Measurements from ENCODE around the gene RBMXL2.
A peak's percentile ranks its signal among the peaks of the same experiment; 100 is the strongest.

Gene RBMXL2

DNA sequence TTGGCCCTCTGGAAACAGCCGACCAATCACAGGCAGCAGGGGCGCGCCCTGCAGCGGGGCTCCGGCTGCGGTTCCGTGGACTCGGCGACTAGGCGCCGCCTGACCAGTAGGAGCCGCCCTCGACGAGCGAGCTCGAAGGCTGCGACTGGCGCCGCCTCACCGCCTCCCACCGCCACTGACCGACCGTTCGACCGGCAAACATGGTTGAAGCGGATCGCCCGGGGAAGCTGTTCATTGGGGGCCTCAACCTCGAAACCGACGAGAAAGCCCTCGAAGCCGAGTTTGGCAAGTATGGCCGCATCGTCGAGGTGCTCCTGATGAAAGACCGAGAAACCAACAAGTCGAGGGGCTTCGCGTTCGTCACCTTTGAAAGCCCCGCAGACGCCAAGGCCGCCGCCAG is at the start of gene RBMXL2:
Gene RBMXL2 (plus strand): TSS at position 78 of the 400 bp plus-strand sequence. CDS start 123 bp downstream, at position 201.
- no peak for FAIRE-seq
- DNase-seq (ENCODE audit: extremely low spot score, insufficient read length, low read depth) = no peak

DNA sequence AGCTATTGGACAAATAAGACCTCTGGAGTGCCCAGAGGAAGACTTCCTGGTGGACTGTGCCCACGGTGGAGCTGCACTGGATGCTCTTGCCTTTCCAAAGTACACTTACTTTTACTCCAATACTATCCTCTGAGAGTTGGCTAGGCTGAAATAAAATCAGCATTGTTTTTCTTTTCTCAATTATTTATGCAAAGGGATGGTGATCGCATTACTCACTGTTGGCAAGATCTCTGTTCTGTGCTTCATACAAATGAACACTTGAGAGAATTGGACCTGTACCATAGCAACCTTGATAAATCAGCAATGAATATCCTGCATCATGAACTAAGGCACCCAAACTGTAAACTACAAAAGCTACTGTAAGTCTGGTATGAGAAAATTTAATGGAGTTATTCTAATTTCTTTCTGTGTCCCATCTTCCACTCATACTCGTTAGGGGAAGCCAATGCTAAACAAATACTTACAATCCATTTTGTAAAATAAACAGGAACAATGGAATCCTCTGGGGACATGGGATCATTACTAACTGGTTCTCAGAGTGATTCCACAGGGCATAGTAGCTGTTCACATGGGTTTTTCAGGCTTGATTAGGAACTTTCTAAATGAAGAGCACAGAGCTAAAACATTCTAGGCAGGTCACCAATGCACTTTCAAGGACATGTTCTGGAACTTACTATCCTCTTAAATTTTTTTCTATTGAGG is 42.2 kb upstream of the RBMXL2 start:
- DNase-seq (ENCODE audit: extremely low spot score, insufficient read length, low read depth) (no peak), FAIRE-seq (no peak)

DNA sequence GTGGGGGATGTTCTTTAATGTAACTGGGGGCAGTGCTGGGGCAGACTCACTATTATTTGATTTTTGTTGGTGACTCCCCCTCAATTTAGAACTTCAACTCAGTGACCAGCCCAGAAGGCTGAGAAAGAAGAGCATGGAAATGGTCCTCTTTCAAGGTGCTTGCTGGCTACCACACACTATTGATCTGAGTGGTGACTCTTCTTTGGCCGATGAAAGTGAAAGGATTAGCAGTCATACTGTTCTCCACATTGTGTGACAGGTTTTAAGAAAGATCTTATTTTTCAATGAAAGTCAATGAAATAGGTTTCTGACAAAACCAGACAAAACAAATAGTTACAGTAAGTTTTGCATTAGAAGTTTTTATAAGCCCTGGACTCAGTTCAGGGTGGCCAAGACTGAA is 38.6 kb upstream of the RBMXL2 start:
- FAIRE-seq (no peak), DNase-seq (ENCODE audit: extremely low spot score, insufficient read length, low read depth) (no peak)

DNA sequence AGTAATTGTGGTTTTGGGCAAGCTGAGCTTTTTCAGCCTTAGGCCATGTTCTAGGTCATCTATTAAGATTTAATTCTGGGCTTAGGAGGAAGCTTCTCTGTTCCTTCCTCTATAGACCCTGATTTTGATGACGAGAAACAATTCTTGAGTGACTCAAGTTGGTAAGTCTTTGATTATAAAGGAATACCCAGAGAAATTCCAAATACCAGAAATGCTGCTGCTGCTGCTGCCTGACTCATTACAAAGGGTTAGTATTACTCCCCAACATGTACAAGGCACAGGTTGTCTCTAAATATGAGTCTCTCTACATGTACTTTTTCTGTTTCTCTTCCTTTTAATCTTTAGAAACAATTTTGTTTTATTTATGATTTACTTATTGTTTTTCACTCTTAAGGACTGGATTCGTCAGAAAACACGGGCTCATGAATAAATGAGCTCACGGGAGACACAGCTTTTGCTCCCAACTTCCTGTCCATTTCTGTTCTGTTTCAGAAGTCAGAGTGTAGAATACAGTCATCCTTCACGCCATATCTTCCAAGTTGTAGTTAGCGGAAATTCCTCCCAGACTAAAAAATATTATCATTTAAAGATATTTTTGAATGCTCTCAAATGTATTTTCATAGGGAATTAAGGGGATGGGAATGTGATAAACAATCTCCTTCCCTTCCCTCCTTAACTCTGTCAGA is 31.8 kb upstream of the RBMXL2 start:
- DNase-seq (ENCODE audit: extremely low spot score, insufficient read length, low read depth) (no peak), FAIRE-seq (no peak)

DNA sequence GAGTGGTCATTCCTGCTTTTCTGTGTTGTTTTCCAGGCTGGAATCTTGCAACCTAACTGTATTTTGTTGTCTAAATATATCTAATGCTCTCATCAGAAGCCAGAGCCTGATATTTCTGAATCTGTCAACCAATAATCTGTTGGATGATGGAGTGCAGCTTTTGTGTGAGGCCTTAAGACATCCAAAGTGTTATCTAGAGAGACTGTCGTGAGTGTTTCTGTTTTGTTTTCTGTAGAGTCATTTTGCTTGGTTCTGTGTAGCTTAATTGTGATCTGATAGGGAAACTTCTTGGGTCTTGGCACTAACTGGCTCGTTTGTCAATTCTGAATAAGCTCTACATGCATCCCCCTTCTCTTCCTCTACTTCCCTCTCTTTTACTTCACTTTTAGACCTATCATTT is 31.2 kb upstream of the RBMXL2 start:
- DNase-seq (ENCODE audit: extremely low spot score, insufficient read length, low read depth) (no peak), FAIRE-seq (no peak)

DNA sequence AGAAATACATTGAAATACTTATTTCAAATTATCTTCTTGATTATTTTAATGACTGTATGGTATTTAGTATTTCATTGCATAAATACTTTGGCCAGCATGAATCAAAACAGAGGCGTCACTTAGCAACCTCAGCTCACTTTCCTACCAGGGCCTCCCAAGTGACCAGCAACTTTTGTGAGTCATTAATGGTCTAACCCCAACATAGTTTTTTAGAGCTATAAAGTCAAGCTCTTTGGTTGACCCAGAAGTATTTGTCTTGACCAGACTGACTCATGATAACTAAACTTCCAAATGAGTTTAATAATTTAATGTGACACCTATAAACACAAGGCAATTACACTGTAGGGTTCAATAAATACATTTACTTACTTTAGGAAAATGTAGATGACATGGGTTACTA is 27.9 kb upstream of the RBMXL2 start:
- DNase-seq (ENCODE audit: extremely low spot score, insufficient read length, low read depth) (no peak), FAIRE-seq (no peak)

DNA sequence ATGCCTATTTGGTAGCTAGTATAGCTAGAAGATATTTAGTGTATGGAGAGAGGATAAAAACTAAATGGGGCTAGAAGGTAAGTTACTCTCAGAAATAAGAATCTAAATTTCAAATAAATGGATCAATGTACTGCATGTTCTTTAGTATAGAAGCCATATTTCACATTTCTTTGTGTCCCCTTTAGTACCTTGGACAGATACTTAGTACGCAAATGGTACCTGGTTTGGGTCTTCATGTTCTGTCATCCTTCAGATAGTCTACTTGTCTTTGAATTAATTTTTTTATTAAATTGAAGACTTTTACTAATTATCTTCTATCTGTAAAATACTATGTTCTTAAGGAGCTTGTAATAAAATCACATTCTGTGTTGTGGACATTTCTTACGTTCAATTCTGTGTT is 26.3 kb upstream of the RBMXL2 start:
- no peak for DNase-seq (ENCODE audit: extremely low spot score, insufficient read length, low read depth)
- FAIRE-seq = no peak

DNA sequence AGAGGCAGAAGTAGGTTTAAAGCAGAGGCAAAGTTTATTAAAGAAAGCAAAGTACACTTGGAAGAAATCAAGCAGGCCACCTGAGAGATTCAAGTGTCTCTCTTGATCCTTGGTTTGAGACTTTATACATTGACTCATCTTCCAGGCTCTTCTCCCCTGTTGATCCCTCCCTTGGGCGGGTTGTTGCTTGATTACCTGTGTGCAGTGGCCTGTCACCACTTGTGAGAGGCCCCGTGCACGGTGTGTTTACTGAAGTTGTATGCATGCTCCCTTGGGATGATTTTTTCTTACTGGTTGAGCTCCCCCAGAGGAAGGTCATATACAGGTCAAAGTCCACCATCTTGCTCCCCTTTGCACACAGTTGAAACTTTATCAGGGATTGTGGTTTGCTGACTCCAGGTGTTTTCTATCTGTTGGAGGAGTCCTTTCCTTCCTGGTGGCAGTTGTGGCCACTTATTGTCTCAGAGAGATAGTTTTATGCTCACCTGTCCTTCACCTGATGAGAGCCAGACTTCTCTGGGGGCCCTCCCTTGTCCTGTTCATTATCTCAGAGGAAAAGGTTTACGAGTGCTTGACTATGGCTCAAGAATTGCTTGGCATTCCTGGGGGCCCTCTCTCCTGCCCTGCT is 16.3 kb upstream of the RBMXL2 start:
- no peak for FAIRE-seq
- no peak for DNase-seq (ENCODE audit: extremely low spot score, insufficient read length, low read depth)

DNA sequence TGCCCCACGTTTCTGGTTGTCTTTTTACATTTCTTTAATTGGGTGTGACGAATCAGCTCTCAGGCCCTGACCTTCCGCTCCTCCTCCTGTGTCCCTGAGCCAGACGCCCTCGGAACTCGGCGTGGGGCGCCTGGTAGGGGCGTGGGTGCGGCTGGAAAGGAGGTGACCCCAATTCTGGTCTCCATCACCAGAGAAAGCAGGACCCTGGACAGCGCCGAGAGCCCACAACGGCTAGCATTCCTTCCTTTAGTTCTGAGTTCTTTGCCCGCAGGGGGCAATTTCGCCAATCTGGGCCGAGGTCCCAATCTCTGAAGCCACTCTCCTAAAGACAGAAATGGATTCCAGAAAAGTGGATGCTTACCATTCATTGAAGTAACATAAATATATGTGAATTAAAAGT is 11.7 kb upstream of the RBMXL2 start:
- FAIRE-seq (no peak), DNase-seq (ENCODE audit: extremely low spot score, insufficient read length, low read depth) (no peak)

DNA sequence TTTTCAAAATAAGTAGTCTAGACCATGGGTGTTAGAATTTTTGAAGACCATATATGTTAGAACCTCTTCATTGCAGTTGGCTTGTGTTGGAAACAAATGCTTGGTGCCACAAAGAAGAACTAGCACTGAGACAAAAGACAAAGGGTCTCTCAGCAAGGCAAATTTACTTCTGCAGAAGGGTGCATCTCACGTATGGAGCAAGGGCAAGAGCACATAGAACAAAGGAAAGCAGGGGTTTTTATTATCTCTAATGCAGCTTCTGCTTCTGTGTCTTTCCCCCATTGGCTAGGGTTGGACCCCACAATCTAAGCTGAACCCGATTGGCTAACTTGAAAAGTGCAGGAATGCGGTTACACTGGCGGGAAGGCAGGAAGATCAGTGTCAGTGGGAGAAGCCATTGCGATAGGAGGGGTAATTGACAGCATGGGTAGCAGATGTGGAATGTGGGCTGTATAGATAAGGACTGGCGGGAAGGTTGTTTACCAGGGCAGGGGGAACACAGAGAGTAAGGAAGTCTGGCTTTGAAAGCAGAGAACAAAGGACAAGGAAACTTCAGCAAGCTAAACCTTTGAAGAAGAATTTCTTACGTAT is 9.2 kb upstream of the RBMXL2 start:
- no peak for FAIRE-seq
- DNase-seq (ENCODE audit: extremely low spot score, insufficient read length, low read depth) = no peak

DNA sequence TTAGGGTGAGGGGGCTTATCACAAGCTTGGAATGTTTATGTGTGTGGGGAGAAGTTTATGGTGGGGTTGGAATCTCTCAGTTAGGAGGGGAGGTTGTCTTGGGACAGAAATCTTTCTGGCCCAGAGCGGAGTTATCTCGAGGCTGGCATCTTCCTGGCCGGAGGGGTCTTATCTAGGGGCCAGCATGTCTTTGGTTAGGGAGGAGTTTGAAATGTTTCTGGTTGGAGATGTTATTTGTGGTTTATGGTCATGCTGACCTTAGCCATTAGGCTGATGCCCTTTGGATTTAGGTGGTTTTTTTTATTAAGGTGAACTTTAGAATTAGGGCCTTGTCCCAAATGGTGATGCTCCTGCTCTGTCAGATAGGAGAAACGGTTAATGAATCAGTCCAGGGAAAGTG is 7.9 kb upstream of the RBMXL2 start:
- DNase-seq (ENCODE audit: extremely low spot score, insufficient read length, low read depth) (no peak), FAIRE-seq (no peak)

DNA sequence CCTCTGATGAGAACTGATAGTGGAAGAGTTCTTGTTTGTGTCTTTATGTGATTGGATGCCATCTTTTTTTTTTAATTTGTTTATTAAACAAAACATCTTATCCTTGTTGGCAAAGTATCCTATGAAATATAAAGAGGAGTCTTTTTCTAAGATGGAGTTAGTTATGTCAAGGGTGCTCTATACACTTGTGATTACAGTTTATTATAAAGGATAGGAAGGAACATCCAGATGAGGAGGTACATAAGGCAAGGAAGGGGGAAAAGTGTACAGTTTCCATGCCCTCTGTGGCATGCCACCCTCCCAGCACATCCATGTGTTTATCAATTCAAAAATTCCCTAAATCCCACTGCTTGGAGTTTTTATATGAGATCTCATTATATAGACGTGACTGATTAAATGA is 7.4 kb upstream of the RBMXL2 start:
- FAIRE-seq (no peak), DNase-seq (ENCODE audit: extremely low spot score, insufficient read length, low read depth) (no peak)

DNA sequence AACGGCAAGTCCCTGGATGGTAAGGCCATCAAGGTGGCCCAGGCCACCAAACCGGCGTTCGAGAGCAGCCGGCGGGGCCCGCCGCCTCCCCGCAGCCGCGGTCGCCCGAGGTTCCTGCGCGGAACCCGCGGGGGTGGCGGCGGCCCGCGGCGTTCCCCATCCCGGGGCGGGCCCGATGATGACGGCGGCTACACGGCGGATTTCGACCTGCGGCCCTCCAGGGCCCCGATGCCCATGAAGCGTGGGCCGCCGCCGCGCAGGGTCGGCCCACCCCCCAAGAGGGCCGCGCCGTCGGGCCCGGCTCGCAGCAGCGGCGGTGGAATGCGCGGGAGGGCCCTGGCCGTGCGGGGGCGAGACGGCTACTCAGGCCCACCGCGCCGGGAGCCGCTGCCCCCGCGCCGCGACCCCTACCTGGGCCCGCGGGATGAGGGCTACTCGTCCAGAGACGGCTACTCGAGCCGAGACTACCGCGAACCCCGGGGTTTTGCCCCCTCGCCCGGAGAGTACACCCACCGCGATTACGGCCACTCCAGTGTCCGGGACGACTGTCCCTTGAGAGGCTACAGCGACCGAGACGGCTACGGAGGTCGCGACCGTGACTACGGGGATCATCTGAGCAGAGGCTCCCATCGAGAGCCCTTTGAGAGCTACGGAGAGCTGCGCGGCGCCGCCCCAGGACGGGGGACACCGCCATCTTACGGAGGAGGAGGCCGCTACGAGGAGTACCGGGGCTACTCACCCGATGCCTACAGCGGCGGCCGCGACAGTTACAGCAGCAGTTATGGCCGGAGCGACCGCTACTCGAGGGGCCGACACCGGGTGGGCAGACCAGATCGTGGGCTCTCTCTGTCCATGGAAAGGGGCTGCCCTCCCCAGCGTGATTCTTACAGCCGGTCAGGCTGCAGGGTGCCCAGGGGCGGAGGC is 792 bp downstream of the RBMXL2 start:
- FAIRE-seq = no peak
- no peak for DNase-seq (ENCODE audit: extremely low spot score, insufficient read length, low read depth)

DNA sequence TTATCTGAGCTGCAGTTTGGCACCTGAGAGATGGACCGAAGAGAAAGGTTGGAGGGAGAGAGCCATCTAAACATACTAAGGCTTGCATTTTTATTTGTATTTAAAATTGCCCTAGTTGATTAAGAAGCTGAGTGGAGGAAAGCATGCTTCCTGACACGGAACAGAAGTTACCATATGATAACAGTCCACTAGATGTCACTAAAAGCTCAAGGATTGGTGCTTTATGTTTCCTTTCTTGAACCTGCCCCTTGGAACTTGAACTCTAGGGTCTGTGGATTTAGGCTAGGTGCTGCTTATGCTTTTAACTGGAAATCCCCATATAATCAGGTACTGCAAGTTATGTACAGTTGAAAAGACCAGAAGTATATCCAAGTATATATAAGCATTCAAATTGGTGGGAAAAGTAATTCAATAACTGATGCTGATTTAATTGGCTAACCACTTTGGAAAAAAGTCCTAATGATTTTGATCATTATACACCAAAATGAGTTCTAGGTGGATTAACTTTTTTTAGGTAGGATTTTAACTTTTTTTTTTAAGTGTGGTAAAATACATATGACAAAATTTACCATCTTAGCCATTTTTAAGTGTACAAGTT is 9.5 kb downstream of the RBMXL2 start:
- FAIRE-seq = peak; percentile 77
- DNase-seq (ENCODE audit: extremely low spot score, insufficient read length, low read depth) = peak; percentile 11

DNA sequence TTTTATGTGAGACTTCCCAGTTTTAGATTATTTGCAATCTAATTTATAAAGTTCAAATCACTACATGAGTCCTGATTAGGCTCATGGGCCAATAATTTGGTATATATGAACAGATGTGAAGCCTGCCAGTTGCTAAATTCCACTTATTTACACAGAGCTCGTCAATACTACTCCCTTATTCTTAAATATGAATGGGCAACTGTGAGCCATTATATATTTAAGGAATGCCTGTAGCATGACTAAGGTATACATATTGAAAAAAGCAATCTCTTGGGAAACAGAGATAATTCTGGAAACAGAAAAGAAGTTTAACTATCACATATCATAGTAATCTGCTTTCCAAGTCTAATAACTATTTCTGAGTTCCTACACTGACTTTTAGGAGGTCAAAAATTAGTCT is 27.0 kb downstream of the RBMXL2 start:
- FAIRE-seq = no peak
- no peak for DNase-seq (ENCODE audit: extremely low spot score, insufficient read length, low read depth)

DNA sequence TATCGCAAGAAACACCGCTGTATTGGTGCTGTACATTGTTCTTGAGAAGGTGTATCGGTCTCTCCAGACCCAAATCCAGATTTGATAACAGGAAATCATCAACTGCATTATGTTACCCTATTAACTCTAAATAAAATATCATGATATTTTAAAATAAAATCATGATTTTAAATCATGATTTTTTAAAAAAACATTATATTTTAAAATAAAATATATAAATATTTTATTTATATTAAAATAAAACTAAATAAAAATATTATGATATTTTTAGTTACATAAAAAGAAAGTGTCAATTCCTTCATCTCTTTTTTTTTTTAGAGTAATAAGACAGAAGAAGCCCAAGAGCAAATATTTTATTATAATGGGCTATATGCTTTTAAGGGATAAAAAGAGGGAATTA is 27.6 kb downstream of the RBMXL2 start:
- FAIRE-seq = no peak

DNA sequence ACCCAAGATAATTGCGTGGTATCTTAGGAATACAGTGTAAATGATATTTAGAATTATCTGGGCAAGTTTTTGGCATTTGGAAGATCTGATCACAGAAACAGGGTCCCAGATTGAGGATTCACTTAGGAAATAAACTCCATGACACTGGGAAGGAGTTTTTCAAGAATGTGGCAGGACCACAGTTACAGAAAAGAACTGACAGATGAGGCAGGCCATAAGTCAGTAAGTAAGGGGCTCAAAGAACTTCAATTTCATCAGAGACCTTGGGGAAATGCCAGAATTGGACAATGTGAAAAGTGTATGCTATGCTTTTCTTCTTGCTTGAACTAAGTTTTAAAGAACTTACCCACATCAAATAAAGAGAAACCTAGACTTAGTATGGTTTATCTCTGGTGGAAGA is 49.3 kb downstream of the RBMXL2 start:
- no peak for FAIRE-seq

More for the DNA sequence above, 27.6 kb downstream of the RBMXL2 start:
- DNase-seq (ENCODE audit: extremely low spot score, insufficient read length, low read depth) = no peak

More for the DNA sequence above, 49.3 kb downstream of the RBMXL2 start:
- no peak for DNase-seq (ENCODE audit: extremely low spot score, insufficient read length, low read depth)
